Erythroblast (primary cell): ENCODE measurements around the gene AOAH.

Source experiments
- GATA1 ChIP-seq: IDR thresholded peaks from 2 replicates; pipeline ENCODE4 v1.6.1; 2011; ENCODE audit warnings: low read depth, mild to moderate bottlenecking, control low read depth, low read length, moderate library complexity
- POLR2A ChIP-seq: IDR thresholded peaks from 2 replicates; pipeline ENCODE4 v1.6.1; 2011; ENCODE audit warnings: mild to moderate bottlenecking, low read length

- TF ChIP-seq POLR2A (no peak), GATA1 (no peak)
These were observed 121.1 kb downstream of the AOAH start for GRCh38 chr7:36602934-36603887.
